Vagina (tissue), 2 donors: ENCODE results near the gene KRT71. TPM values are rescaled to one million over a fixed set of nuclear protein-coding genes. Genes with fewer than 3 reads are reported as not detected.

ENCODE experiments used
- DNase-seq, 2 donors: peaks; one replicate each; pipeline ENCODE4 v3.0.0-alpha.2; 2017; ENCODE audit errors: extremely low spot score in 2 of 2
- H3K27ac ChIP-seq: fragments of 200-600 bp; sonication (generic); one replicate; pipeline ENCODE4 v1.5.1; 2019
- H3K27me3 ChIP-seq: fragments of 200-600 bp; sonication (generic); one replicate; pipeline ENCODE4 v1.5.1; 2019
- H3K36me3 ChIP-seq, 2 donors: fragments of 200-600 bp; sonication (generic); one replicate each; pipeline ENCODE4 v1.5.1; 2017 to 2019
- H3K4me1 ChIP-seq: fragments of 200-600 bp; sonication (generic); one replicate; pipeline ENCODE4 v1.5.1; 2019
- H3K4me3 ChIP-seq, 2 donors: fragments of 200-600 bp; sonication (generic); 1 replicate in 1 of 2; 2 replicates in 1 of 2; pipeline ENCODE4 v1.5.1; 2016 to 2019
- H3K9me3 ChIP-seq: fragments of 200-600 bp; sonication (generic); one replicate; pipeline ENCODE4 v1.5.1; 2019
- CTCF ChIP-seq, 3 experiments: fragments of 450-650 bp in 2 of 3; fragments of 200-600 bp in 1 of 3; sonication (generic) in 1 of 3; IDR thresholded peaks; one replicate each; pipeline ENCODE4 v1.5.1; 2017 to 2019; ENCODE audit warnings: antibody characterized with exemption in 3 of 3, mild to moderate bottlenecking in 2 of 3, moderate library complexity in 2 of 3
- POLR2A ChIP-seq, 2 donors: fragments of 450-650 bp; IDR thresholded peaks; one replicate each; pipeline ENCODE4 v1.6.1; 2017; ENCODE audit warnings: antibody characterized with exemption in 2 of 2, mild to moderate bottlenecking in 2 of 2, moderate library complexity in 2 of 2
- POLR2AphosphoS5 ChIP-seq, 2 donors: sonication (generic); formaldehyde crosslinking; IDR thresholded peaks; one replicate each; pipeline ENCODE4 v1.9.0; 2017; ENCODE audit warnings: antibody characterized with exemption in 2 of 2, mild to moderate bottlenecking in 2 of 2, low read depth in 1 of 2; ENCODE audit not compliant: insufficient read depth in 1 of 2
- intact Hi-C: fragments of 100-400 bp; cut with DNase I; formaldehyde crosslinking; loops from one replicate; pipeline ENCODE4 v1.15.1; 2023
- total RNA-seq: library from RNA; depleted of rRNA; stranded (reverse); fragments of >200 nt; gene quantifications from one replicate; pipeline ENCODE4 v1.2.3, GENCODE V29; 2016

KRT71 gene
- total RNA-seq, 1 donor from 2014 or later: not detected

DNA sequence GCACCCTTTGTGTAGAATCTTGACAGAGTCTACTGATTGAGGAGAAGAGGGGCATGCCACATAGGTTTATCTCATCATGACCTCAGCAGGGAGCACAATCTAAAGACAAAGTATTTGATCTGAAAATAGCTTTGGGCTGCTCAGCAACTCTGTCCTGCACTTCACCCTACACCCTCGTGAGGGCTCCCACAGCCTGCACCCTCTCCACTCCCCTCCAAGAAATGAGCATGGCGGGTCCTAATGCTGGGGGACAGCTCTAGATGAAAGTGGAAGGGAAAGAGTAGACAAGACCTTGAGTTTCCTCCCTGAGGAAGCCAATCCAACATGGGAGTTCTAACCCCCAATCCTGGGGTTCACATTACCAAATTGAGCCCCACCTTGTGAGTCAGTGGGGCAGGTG lies 22.0 kb downstream of the KRT71 start:
- H3K9me3 ChIP-seq: no peaks in the 10 kb centered on the region
- DNase-seq: no peak
- H3K27me3 ChIP-seq: no peaks in the 10 kb centered on the region
- no peaks in the 10 kb centered on the region for H3K36me3 ChIP-seq
- no peak overlapping the region for H3K27ac ChIP-seq
- intact Hi-C loops: no loop called here
- H3K4me3 ChIP-seq: no peak overlapping the region
- peaks cover 6% of the 10 kb centered on the region for H3K4me1 ChIP-seq
- TF ChIP-seq POLR2AphosphoS5 (IDR thresholded peaks at IDR 0.05; ENCODE audit: insufficient read depth in 1 of 2, low read depth in 1 of 2): no peak
- TF ChIP-seq POLR2A (IDR thresholded peaks at IDR 0.05): no peak
- TF ChIP-seq CTCF (IDR thresholded peaks at IDR 0.05): no peak

GRCh38 chr12:52530366-52530765 lies 22.6 kb downstream of the KRT71 start:
- peaks cover 11% of the 10 kb centered on the region for H3K4me1 ChIP-seq
- no peak overlapping the region for H3K4me3 ChIP-seq
- H3K27ac ChIP-seq: no peak overlapping the region
- intact Hi-C loops: no loop called here
- no peaks in the 10 kb centered on the region for H3K36me3 ChIP-seq
- H3K9me3 ChIP-seq: no peaks in the 10 kb centered on the region
- no peaks in the 10 kb centered on the region for H3K27me3 ChIP-seq
- no peak for DNase-seq
- TF ChIP-seq CTCF (IDR thresholded peaks at IDR 0.05): no peak
- TF ChIP-seq POLR2AphosphoS5 (IDR thresholded peaks at IDR 0.05; ENCODE audit: insufficient read depth in 1 of 2, low read depth in 1 of 2): no peak
- no peak for TF ChIP-seq POLR2A (IDR thresholded peaks at IDR 0.05)

DNA sequence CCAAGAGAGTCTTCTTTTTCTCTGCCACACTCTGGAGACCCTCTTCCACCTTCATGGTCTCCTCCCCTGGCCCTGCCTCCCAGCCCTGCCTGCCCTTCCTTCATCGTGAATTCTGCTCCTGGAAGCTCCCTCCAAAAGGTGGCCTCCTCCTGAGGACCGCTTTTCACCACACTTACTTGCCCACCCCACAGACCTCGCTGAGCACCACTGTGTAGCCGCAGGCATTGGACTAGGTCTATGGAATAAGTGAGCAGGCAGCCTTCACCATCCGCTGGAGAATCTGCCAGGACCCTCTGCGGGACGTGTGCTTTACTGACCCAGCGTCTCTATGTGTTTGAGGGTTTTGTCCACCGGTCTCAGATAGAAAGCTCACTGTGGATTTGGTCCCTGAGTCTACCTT lies 23.1 kb downstream of the KRT71 start:
- Histone ChIP-seq H3K27ac (no peak overlapping the region), H3K9me3 (no peaks in the 10 kb centered on the region), H3K4me3 (no peak overlapping the region), H3K36me3 (no peaks in the 10 kb centered on the region), H3K4me1 (peaks cover 15% of the 10 kb centered on the region), H3K27me3 (no peaks in the 10 kb centered on the region)
- intact Hi-C loops: no loop called here
- no peak for TF ChIP-seq CTCF (IDR thresholded peaks at IDR 0.05)
- TF ChIP-seq POLR2A (IDR thresholded peaks at IDR 0.05): no peak
- no peak for TF ChIP-seq POLR2AphosphoS5 (IDR thresholded peaks at IDR 0.05; ENCODE audit: insufficient read depth in 1 of 2, low read depth in 1 of 2)
- no peak for DNase-seq

DNA sequence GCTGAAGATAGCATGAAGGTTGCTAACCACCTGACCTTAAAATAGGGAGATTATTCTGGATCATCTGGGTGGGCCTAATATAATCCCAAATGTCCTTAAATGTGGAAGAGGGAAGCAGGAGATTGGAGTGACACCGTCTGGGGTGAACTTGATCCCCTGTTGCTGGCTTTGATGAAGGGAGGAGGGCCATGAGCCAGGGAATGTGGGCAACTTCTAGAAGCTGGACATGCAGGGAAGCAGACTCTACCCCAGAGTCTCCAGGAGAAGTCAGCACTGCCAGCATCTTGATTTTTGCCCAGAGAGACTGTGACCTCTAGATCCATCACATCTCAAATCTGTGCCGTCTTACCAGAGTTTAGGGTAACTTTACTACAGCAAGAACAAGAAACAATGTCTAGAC lies 23.5 kb downstream of the KRT71 start:
- no peaks in the 10 kb centered on the region for H3K9me3 ChIP-seq
- intact Hi-C loops: no loop called here
- no peak for DNase-seq
- H3K36me3 ChIP-seq: no peaks in the 10 kb centered on the region
- H3K27ac ChIP-seq: no peak overlapping the region
- TF ChIP-seq CTCF (IDR thresholded peaks at IDR 0.05) (no peak), POLR2AphosphoS5 (IDR thresholded peaks at IDR 0.05; ENCODE audit: insufficient read depth in 1 of 2, low read depth in 1 of 2) (no peak), POLR2A (IDR thresholded peaks at IDR 0.05) (no peak)
- no peaks in the 10 kb centered on the region for H3K27me3 ChIP-seq
- no peak overlapping the region for H3K4me3 ChIP-seq
- peaks cover 18% of the 10 kb centered on the region for H3K4me1 ChIP-seq

GRCh38 chr12:52528641-52529143 lies 24.3 kb downstream of the KRT71 start:
- Histone ChIP-seq H3K4me1 (peaks cover 24% of the 10 kb centered on the region), H3K27me3 (no peaks in the 10 kb centered on the region), H3K36me3 (no peaks in the 10 kb centered on the region), H3K27ac (no peak overlapping the region), H3K4me3 (no peak overlapping the region), H3K9me3 (no peaks in the 10 kb centered on the region)
- no peak for TF ChIP-seq POLR2AphosphoS5 (IDR thresholded peaks at IDR 0.05; ENCODE audit: insufficient read depth in 1 of 2, low read depth in 1 of 2)
- intact Hi-C loops: no loop called here
- DNase-seq: no peak
